Measurements from ENCODE around the gene COL8A2. TPM values are rescaled to one million over a fixed set of nuclear protein-coding genes. Genes with fewer than 3 reads are reported as not detected.
"Not testable (repeated sequence)": the region's sequence is repeated elsewhere in the genome, so short reads cannot be mapped to it uniquely, and the experiment has no call there.

Gene COL8A2
- total RNA-seq, 1 donor from 2014 or later: 1.6 TPM

DNA sequence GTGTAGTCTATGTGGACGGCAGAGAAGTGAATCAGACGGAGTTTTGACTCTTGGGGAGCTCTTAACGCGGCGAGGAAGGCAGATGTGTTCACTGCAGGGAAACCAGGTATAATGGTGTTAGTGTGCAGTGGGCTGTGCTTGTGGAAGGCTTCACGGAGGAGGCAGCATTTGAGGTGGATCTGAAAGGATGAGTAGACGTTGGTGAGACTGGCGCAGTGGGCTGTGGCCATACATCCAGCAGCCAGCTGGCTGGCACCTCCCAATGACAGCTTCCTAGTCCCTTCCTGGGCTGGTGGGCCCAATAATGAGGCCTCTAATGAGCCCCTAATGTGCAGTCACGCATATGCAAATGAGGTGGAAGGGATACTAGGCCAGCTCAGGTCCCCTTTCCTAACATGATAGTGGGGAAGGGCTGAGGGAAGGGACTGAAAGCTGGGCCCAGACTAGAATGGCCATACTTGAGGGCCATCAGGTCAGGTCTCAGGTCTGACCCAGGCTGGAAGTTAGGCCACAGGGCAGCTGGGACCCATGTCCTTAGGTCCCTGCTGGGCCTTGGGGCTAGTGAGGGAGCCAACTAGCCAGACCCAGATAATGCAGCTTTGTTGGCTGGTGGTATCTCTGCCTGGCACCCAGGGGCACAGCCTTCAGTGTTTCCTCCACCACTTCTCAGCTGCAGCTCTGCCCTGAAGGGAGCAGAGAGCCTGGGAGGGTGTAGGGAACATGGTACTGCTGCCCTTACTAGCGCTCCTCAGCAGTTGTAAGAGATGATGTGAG is 34.8 kb upstream of the COL8A2 start:
- Histone ChIP-seq H3K4me3 (ENCODE audit: low read depth, low read length) (no peak overlapping the region), H3K36me3 (ENCODE audit: control insufficient read depth, insufficient read depth, low read length) (peaks cover 3% of the 10 kb centered on the region), H3K27me3 (ENCODE audit: control insufficient read depth, insufficient read depth, low read length) (no peaks in the 10 kb centered on the region)
- DNase-seq (ENCODE audit: low read depth): no peak
- no peak for FAIRE-seq
- TF ChIP-seq, protein P1, sequence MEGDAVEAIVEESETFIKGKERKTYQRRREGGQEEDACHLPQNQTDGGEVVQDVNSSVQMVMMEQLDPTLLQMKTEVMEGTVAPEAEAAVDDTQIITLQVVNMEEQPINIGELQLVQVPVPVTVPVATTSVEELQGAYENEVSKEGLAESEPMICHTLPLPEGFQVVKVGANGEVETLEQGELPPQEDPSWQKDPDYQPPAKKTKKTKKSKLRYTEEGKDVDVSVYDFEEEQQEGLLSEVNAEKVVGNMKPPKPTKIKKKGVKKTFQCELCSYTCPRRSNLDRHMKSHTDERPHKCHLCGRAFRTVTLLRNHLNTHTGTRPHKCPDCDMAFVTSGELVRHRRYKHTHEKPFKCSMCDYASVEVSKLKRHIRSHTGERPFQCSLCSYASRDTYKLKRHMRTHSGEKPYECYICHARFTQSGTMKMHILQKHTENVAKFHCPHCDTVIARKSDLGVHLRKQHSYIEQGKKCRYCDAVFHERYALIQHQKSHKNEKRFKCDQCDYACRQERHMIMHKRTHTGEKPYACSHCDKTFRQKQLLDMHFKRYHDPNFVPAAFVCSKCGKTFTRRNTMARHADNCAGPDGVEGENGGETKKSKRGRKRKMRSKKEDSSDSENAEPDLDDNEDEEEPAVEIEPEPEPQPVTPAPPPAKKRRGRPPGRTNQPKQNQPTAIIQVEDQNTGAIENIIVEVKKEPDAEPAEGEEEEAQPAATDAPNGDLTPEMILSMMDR (IDR thresholded peaks at IDR 0.05; ENCODE audit: insufficient read depth, low read length, severe bottlenecking): no peak

DNA sequence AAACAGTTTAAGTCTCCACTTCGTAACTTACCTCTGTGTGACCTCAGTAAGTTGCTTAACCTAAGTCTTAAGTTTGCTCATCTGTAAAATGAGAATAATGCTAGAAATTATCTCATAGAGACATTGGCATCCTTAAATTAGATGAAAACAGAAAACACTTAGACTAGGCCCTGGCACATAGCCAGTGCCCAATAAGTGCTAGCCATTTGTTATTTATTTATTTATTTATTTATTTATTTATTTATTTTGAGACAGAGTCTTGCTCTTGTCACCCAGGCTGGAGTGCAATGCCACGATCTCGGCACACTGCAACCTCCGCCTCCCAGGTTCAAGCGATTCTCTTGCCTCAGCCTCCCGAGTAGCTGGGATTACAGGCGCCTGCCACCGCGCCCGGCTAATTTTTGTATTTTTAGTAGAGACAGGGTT is 33.8 kb upstream of the COL8A2 start:
- not testable (repeated sequence) for H3K36me3 ChIP-seq (ENCODE audit: control insufficient read depth, insufficient read depth, low read length); FAIRE-seq; DNase-seq (ENCODE audit: low read depth); H3K27me3 ChIP-seq (ENCODE audit: control insufficient read depth, insufficient read depth, low read length); H3K4me3 ChIP-seq (ENCODE audit: low read depth, low read length)

DNA sequence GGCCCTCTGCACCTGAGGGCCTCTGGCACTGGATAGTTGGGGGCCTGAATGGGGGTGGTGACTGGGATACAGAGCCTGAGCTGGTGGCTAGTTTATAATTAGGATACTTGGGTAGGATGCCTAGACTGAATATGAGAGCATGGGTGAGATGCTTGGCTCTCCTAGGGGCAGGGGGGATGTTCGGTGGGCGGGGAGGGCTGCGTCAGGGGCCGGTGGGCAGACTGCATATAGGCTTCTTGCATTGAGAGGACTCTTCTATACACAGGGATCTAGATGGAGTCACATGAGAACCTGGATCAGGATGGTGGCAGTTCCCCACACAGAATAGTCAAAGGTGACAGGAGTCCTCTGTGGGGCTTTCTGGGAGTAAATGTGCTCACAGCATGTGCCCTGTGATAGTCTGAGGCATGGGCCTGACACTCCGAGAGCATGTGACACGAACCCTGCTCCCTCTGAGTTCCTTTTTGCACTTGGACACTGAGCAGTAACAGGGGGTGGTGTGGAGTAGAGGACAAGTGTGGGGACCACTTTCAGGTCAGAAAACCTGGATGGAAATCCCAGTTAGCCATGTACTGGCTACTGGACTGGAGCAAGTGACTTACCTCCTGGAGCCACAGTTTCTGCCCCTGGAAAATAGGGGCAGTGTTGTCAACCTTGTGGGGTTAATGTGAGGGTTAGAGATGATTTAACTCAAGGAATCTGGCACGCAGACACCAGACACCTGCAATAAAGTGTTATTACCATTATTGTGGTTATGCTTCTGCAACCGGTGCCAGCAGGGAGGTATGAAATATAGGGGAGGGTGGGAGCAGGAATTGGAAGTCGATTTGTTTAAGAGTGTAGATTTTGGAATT is 33.2 kb upstream of the COL8A2 start:
- Histone ChIP-seq H3K36me3 (ENCODE audit: control insufficient read depth, insufficient read depth, low read length) (peaks cover 3% of the 10 kb centered on the region), H3K4me3 (ENCODE audit: low read depth, low read length) (peak overlapping the region; percentile 82), H3K27me3 (ENCODE audit: control insufficient read depth, insufficient read depth, low read length) (no peaks in the 10 kb centered on the region)
- TF ChIP-seq, protein P1 (IDR thresholded peaks at IDR 0.05; ENCODE audit: insufficient read depth, low read length, severe bottlenecking): no peak
- DNase-seq (ENCODE audit: low read depth): no peak
- FAIRE-seq: no peak

DNA sequence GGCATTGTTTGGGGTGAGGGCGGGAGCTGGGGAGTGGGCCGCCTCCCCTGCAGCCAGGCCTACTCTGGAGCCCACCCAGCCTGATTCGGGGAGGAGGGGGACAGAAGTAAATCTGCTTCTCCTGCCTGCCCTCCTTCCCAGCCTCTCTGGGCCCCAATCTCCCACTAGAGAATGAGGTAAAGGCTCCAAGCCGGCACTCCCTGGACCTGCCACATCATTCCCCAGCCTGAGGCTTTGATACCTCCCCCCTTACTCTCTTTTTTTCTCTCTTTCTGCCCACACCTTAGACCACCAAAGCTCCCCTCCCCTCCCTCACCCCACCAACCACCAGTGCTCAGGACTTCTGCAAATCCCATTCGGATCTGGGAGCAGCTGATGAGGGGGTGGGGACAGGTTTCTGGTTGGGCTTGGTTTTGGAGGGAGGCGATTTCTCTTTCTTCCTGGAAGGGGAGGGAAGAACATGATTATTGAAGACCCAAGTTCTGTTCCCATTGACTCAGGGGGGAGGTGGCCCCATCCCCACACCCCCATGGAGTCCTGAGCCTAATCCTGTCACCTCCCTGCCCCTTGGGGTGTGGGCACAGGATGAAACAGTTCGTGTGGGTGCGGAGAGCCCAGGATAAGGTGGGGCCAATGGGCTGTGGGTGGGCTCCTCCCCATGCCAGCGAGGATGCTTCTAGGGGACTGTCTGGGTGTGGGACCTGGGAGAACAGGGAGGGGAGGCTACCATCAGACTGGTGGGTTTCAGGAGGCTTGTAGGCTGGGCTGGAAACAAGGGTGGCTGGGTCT is 32.3 kb upstream of the COL8A2 start:
- no peak for DNase-seq (ENCODE audit: low read depth)
- TF ChIP-seq, protein P1 (IDR thresholded peaks at IDR 0.05; ENCODE audit: insufficient read depth, low read length, severe bottlenecking): no peak
- H3K36me3 ChIP-seq (ENCODE audit: control insufficient read depth, insufficient read depth, low read length): peaks cover 3% of the 10 kb centered on the region
- FAIRE-seq: no peak
- no peaks in the 10 kb centered on the region for H3K27me3 ChIP-seq (ENCODE audit: control insufficient read depth, insufficient read depth, low read length)
- H3K4me3 ChIP-seq (ENCODE audit: low read depth, low read length): peak overlapping the region; percentile 82

DNA sequence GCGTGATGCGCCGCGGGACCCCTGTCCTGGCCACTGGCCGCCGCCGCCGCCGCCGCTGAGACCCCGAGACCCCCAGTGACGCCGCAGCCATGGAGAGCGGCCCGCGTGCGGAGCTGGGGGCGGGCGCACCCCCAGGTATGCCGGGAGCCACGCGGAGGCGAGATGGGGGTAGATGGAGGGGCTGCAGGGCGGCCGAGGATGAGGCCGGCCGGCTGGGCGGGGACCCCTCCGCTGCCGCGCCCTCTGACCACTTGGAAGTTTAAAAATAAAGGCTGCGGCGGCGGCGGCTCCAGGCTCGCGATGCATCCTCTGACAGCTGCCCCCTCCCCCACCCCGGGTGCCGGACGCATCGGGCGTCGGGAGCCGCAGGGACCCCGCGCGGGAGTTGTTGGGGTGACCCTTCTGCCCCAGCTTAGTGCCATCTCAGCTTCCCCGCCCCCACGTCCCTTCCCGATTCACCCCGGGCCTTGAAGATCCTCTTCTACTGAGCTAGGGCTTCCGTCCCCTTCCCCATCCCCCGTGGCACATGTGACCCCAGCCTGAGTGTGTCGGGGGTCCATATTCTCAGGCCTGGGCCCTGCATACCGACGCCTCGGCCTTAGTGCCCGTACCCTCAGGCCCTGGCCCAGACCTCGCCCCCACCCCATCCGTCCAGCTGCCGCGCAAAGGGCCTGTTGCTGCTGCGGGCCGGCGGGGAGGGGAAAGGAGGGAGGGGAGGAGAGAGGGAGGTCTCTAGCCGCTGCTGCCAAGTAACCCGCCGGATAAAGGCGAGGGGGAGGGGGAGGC is 31.5 kb upstream of the COL8A2 start:
- DNase-seq (ENCODE audit: low read depth): no peak
- FAIRE-seq: no peak
- TF ChIP-seq, protein P1 (IDR thresholded peaks at IDR 0.05; ENCODE audit: insufficient read depth, low read length, severe bottlenecking): no peak

More for the DNA sequence above, 31.5 kb upstream of the COL8A2 start:
- H3K36me3 ChIP-seq (ENCODE audit: control insufficient read depth, insufficient read depth, low read length): peaks cover 3% of the 10 kb centered on the region
- peak overlapping the region; percentile 82 for H3K4me3 ChIP-seq (ENCODE audit: low read depth, low read length)
- H3K27me3 ChIP-seq (ENCODE audit: control insufficient read depth, insufficient read depth, low read length): no peaks in the 10 kb centered on the region
